Amniotic epithelial cell (primary cell): ENCODE measurements around the gene CXCL8.
A peak's percentile ranks its signal among the peaks of the same experiment; 100 is the strongest.

ENCODE experiments used
- DNase-seq: peaks from one replicate; pipeline ENCODE4 v3.0.0-alpha.2; 2010; ENCODE audit warnings: low read depth

The CXCL8 gene

DNA sequence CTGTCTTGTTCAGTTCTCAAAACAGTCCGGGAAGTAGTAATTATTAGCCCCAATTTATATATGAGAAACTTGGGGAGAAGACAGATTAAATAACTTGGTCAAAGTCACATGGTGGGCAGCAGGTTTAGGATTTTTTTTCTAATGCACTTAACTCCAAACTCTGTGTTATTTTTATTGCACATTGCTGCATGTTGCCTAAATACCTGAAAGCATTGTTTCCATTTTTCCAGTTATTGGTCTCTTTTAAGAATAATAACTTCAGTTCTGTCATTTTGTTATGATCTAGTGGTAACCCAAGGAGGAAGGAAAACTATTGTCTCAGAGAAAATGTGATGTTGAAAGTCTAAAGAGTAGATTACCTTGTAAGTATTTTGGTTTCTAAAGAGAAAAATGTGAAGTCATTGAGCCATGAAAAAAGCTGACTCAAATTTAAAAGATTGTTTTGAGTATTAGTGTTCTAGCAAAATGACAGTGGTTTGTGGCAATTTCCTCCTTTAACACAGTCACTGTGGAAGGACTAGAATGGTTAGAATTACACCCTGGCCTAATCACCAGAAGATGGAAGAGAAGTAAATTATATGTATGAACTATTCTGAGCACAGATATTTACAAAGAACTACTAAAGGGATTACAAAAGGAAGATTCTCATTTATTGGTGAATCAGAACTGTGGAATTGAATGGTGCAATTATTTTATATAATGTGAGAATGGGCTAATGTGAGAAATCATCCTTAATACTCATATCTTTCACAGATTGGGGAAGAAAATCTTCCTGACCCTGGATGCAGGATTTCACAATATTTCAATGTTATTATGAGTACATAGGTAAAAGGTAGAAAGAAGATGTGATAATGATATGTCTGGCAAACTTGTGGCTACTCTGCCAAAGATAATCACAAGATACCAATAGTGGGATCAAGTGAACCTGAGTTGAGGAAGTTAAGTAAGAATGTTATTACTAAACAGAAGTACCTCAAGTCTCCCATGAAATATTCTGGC is 21.7 kb upstream of the CXCL8 start:
- no peak for DNase-seq

DNA sequence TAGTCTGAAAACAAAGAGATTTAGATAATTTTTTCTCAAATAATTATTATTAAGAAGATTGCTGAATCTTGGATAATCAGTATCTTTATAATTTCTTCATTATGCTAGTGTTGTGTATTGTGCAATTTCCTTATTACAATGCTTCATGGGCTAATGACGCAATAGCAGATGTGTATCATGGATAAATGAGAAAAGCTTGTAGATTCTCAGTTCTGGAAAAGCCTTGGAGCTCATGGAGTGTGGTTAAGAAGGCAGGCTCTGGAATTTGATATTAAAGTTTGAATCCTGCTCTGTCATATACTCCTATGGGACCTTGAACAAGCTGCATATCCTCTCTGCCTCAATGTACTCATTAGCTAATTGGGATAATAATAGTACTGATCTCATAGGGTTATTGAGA is 18.9 kb upstream of the CXCL8 start:
- DNase-seq = peak; percentile 93

DNA sequence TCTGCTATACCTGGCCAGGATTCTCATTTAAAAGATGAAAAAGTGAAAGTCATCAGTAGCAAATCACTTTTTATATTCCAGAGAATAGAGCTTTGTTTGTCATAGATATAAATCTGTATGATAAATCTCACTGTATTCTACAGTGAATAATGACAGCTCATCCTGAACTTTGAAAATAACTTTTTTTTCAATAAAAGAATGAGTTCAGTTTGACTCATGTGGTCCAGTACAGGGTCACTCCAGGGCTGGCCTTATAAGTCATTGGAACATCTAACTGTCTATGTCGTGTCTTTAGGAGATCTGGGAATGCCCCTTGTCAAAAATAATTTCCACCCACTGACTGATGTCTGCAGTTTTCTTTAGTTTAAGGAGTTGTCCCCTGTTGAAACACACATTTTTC is 18.5 kb upstream of the CXCL8 start:
- DNase-seq = no peak

DNA sequence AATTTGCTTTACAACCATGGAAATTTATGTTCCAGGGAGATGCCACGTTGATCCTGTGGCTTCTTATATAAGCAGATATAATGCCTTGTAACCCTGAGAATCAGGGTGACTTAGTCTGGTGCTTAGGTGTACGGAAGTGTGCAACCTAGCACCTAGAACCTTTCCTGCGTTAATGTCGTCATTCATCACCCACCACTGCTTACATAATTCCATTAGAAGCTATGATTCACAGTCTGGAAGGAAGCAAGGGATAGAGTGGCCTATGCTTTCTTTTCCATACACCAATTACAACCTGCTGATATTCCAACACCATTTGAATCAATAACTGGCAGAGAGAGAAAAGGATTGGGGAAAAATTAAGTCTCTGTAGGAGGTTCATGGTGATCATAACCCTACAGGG is 17.3 kb upstream of the CXCL8 start:
- peak; percentile 52 for DNase-seq

DNA sequence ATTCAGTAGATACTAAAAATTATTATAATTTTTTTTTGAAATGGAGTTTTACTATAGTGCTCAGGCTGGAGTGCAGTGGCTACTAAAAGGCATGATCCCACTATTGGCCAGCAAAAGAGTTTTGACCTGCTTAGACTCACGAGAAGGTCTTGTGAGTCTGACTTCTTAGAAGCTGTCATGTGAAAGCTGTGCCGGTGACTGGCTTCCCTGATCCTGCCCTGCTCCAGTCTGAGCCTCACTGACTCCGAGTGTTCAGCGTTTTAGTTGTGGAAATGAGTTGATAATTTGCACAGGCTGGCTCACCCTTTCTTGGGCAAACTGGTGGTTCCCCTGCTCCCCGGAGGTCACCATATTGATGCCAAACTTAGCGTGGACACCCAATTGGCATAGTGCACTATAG is 16.4 kb upstream of the CXCL8 start:
- DNase-seq = no peak

DNA sequence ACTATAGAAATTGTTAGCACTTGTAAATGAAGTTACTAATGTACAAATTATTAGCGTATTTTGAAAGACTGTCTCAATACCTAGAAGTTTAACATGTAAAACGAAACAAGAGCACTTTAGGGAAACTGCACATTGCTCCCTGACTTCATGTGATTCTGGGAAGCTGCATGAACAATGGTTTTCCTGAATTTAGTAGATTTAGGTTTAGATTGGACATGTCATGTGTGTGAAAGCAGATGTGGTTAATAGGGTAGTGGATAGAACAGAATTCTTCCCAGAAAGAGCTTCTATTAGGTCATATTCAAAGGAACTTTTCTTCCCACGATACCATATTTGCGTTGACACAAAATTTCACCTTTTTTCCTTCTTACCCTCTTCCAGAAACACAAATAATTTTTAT is 14.9 kb upstream of the CXCL8 start:
- DNase-seq = no peak

DNA sequence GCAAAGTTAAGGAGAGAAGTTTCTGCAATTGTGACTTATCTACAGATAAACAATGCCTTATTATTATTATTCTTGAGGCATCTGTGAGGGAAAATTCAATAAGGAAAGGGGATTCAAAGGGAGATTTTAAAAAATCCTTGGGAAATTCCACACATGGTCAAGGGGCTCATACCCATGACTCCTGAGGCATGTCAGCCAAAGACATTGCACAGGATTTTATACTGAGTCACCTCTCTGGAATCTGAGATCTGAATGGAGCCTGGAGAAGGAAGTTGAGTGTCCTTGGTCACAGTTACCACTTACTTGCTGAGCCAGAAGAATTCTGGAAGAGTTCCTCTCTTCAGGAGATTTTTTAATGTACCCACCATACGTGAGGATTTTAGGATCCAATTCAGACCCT is 14.4 kb upstream of the CXCL8 start:
- DNase-seq = peak; percentile 93

DNA sequence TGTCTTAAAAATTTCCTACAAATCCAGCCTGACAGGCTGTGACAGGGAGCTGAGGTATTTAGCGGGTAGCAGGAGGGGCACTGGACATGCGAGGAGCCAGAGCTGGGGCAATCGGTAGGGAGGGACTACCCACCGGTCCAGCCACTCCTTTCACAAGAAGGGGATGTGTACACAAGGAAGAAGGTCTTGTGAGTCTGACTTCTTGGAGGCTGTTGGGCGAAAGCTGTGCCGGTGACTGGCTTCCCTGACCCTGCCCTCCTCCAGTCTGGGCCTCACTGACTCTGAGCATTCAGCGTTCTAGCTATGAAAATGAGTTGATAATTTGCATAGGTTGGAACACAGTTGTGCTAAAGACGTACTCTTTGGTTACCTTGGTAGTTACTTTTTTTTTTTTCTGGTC is 12.7 kb upstream of the CXCL8 start:
- DNase-seq = no peak

DNA sequence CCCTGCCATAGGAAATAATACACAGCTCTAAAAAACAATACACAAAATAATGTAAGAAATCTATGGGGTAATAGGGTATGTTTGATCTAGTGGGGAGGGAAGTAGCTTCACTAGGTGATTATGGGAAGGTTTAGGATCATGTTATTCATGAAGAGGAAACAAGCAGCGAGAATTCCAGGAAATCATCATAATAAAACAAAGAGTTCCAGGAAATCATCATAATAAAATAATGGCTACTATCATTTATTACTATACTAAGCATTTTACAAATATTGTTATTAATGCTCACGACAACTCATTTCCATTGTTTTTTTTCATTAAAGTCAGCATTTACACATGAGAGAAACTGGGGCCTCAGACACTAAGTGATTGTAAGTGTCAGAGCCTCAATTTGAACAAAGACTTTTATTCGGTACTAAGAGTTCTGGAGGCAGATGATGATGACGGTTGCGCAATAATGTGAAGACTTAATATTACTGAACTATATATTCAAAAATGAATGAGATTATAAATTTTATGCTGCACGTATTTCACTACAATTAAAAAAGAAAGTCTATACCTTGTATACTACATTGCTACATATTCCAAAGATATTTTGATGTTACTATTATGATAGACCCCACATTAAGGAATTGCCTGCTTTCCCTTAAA is 12.2 kb upstream of the CXCL8 start:
- DNase-seq = no peak

DNA sequence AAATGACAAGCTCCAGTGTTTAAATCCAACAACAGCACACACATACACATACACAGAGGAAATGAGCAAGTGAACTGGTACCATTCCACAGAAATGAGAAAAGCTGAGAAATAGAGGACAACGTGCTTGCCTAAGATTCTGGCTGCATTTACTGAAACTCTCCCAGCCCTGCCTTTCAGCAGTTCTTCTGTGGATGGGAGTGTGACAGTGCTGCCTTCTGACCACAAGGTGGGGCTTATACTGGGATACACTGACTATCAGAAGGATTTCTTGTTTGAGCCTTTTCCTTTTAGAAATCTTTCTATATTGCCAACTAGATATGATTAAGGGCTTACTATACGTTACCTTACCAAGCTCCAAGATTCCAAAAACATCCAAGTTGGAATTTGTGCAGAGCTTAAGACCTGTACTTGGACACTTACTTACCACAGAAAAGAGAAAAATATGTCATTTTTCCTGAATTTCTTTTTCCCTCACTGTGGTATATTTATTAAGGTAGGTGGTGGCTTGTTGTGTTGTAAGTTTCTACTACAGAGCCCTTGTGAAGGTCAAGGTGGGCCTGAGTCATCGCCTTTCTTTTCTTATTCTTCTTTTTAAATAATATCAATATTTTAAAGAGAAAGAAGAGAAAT is 10.7 kb upstream of the CXCL8 start:
- DNase-seq = peak; percentile 89

DNA sequence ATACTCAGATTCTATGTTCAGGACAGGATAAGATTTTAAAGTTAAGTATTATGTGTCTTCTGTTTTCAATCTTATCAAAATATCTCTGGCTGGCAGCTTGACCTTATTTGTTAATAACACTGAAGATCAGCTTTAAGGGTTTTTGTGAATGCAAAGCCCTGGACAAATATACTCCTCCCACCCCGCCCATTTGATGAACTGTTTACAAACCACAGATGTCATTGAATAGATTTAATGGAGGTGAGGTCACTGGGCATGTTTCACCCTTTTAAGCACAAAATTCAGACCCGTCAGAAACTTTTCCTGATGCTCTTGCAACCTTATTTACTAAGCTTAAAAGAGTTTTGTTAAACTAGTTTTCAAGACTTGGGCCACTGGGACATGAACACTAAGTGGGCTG is 10.1 kb upstream of the CXCL8 start:
- peak; percentile 81 for DNase-seq

DNA sequence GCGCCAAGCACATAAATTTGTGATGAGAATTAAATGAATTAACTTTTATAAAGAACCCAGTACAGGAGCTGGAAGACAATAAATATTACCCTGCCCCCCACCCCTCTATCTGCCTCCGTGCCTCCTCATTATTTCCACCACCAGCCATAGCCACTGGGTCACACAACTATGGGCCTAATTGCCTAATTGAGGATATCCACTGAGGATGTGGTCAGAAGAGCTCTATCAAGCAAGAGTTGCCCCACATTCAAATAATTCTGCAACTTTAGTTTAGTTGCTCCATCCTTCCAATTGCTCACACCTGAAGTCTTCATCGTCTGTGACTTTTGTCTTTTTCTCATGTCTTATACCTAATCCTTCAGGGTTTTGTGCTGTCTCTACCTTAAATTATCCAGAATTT is 9.5 kb upstream of the CXCL8 start:
- DNase-seq = peak; percentile 46

DNA sequence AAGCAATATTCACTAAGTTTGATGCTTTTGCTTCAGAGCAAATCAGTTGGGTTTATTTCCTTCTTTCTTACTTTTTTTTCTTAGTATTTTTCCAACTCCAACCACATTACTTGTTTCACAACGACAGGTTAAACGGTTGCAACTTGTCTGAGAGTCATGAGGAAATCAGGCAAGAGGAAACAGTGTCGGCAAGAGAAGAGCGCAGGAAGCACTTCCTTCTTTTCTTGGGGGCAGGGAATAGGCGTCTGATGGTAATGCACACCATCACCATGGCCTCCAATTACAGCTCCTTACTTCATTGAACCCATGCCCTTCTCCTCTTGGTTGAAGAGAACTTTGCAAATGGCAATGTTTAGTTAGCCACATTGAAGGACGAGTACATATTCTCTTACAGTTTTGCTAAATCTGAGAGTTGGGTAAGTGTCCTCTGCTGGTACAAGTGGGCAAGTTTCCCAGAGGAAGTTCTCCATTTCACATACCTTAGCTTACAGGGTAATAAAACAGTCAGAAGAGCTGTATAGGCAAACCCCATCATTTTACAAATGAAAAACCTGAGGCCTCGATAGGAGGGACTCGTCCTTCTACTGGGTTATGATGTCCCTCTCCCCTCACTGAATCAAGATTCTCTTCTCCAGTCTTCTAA is 8.3 kb upstream of the CXCL8 start:
- no peak for DNase-seq

DNA sequence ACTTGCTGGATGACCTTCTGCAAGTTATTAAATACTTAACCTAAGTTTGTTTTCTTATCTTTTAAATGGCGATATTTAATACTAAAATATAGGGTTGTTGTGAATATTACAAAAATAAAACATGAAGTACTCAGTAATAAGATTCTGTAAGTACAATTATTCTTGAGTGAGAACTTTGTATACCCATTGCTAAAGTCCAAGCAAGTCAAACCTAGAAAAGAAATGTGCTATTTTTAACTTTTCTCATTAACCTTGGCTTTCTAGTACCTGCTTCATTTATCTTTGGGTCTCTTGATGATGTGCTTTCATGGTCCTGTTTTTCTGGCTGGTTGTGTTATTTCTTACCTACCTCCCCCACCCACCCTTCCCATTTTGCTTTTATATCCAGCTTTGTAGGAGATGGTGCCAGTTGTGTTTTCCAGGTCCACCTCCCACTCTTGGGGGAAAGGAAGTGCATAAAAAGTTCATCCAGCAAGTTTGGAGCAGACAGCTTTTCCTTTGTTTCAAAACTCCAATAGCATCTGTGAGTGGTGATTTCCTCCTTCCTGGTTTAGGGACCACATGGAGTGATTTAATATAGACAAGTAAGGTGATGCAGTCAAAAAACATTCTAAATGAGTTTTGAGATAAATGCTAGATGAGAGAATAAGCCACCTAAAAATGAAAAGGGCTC is 7.5 kb upstream of the CXCL8 start:
- no peak for DNase-seq

DNA sequence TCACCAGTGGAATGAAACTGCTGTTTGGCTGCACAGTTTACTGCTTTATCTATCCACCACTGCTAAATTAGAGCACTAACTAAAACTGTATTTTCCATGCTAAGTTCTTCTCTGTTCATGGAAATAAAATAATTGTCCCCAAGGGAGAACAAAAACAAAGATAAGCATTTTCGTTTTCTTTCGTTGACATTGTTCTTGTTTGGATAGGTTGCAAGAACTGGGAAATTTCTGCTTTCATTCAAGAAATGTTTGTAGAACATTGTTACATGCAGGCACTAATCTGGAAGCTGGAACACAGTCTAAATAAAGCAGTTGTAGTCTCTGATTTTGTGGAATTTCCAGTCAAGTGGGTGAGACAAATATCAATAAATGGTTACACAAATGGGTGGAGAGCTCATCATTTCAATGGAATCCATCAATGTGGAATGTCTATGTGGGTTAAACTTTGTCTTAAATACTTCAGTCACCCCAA is 5.8 kb upstream of the CXCL8 start:
- peak; percentile 62 for DNase-seq

DNA sequence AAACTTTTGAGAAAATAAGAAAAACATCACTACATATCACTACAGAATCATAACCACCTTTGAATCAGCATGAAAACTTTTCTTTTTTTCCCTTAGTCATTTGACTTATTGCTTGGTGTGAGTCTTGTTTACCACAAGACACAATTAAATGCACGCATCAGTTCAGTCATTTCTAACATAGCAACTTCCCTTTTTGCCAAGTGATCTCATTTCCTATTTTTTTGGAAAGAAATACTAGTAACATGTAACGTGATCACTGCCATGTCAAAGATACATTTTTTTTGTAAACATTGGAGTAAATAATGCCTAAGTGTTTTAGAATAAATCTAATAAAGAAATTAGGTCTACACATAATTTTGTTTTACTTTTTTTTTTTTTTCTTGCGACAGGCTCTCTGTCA is 5.1 kb upstream of the CXCL8 start:
- peak; percentile 90 for DNase-seq

DNA sequence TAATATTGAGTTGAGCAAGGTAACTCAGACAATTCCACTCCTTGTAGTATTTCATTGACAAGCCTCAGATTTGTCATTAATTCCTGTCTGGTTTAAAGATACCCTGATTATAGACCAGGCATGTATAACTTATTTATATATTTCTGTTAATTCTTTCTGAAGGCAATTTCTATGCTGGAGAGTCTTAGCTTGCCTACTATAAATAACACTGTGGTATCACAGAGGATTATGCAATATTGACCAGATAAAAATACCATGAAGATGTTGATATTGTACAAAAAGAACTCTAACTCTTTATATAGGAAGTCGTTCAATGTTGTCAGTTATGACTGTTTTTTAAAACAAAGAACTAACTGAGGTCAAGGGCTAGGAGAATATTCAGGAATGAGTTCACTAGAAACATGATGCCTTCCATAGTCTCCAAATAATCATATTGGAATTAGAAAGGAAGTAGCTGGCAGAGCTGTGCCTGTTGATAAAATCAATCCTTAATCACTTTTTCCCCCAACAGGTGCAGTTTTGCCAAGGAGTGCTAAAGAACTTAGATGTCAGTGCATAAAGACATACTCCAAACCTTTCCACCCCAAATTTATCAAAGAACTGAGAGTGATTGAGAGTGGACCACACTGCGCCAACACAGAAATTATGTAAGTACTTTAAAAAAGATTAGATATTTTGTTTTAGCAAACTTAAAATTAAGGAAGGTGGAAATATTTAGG is 821 bp downstream of the CXCL8 start:
- DNase-seq = peak; percentile 58

DNA sequence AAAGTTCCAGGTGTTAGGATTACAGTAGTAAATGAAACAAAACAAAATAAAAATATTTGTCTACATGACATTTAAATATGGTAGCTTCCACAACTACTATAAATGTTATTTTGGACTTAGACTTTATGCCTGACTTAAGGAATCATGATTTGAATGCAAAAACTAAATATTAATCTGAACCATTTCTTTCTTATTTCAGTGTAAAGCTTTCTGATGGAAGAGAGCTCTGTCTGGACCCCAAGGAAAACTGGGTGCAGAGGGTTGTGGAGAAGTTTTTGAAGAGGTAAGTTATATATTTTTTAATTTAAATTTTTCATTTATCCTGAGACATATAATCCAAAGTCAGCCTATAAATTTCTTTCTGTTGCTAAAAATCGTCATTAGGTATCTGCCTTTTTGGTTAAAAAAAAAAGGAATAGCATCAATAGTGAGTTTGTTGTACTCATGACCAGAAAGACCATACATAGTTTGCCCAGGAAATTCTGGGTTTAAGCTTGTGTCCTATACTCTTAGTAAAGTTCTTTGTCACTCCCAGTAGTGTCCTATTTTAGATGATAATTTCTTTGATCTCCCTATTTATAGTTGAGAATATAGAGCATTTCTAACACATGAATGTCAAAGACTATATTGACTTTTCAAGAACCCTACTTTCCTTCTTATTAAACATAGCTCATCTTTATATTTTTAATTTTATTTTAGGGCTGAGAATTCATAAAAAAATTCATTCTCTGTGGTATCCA is 1.6 kb downstream of the CXCL8 start:
- no peak for DNase-seq

DNA sequence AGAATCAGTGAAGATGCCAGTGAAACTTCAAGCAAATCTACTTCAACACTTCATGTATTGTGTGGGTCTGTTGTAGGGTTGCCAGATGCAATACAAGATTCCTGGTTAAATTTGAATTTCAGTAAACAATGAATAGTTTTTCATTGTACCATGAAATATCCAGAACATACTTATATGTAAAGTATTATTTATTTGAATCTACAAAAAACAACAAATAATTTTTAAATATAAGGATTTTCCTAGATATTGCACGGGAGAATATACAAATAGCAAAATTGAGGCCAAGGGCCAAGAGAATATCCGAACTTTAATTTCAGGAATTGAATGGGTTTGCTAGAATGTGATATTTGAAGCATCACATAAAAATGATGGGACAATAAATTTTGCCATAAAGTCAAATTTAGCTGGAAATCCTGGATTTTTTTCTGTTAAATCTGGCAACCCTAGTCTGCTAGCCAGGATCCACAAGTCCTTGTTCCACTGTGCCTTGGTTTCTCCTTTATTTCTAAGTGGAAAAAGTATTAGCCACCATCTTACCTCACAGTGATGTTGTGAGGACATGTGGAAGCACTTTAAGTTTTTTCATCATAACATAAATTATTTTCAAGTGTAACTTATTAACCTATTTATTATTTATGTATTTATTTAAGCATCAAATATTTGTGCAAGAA is 2.3 kb downstream of the CXCL8 start:
- no peak for DNase-seq

DNA sequence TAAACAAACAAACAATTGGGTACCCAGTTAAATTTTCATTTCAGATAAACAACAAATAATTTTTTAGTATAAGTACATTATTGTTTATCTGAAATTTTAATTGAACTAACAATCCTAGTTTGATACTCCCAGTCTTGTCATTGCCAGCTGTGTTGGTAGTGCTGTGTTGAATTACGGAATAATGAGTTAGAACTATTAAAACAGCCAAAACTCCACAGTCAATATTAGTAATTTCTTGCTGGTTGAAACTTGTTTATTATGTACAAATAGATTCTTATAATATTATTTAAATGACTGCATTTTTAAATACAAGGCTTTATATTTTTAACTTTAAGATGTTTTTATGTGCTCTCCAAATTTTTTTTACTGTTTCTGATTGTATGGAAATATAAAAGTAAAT is 2.9 kb downstream of the CXCL8 start:
- no peak for DNase-seq
